OCI-LY1 (cell line): ENCODE data around the gene ADAMTS12.

Experiments used
- H2AFZ ChIP-seq: fragments of 200-600 bp; sonication (generic), shearing (Covaris generic); 2 replicates; pipeline ENCODE4 v1.6.0; 2014; ENCODE audit warnings: antibody characterized with exemption, mild to moderate bottlenecking, low read length
- H3F3A ChIP-seq: fragments of 200-600 bp; sonication (generic), shearing (Covaris generic); 2 replicates; pipeline ENCODE4 v1.6.0; 2014; ENCODE audit warnings: mild to moderate bottlenecking, antibody characterized with exemption, low read length, moderate library complexity; ENCODE audit not compliant: insufficient read depth
- H3K27ac ChIP-seq: fragments of 200-600 bp; sonication (generic); 2 replicates; pipeline ENCODE4 v1.5.1; 2014; ENCODE audit warnings: low read length, mixed run types, mild to moderate bottlenecking, low read depth; ENCODE audit not compliant: poor library complexity, severe bottlenecking
- H3K27me3 ChIP-seq: fragments of 200-600 bp; sonication (generic); 2 replicates; pipeline ENCODE4 v1.6.0; 2014; ENCODE audit warnings: antibody characterized with exemption, mild to moderate bottlenecking, low read length, moderate library complexity; ENCODE audit not compliant: insufficient read depth
- H3K36me3 ChIP-seq: fragments of 200-600 bp; sonication (generic); 2 replicates; pipeline ENCODE4 v1.6.1; 2014; ENCODE audit warnings: mild to moderate bottlenecking, antibody characterized with exemption, low read length, moderate library complexity, mixed read lengths; ENCODE audit not compliant: insufficient read depth
- H3K4me1 ChIP-seq: fragments of 200-600 bp; sonication (generic); 2 replicates; pipeline ENCODE4 v1.5.1; 2014; ENCODE audit warnings: mild to moderate bottlenecking, low read length, moderate library complexity; ENCODE audit not compliant: insufficient read depth, severe bottlenecking
- H3K4me2 ChIP-seq: fragments of 200-600 bp; sonication (generic), shearing (Covaris generic); 2 replicates; pipeline ENCODE4 v1.6.1; 2014; ENCODE audit warnings: low read length
- H3K4me3 ChIP-seq: fragments of 200-600 bp; sonication (generic); 2 replicates; pipeline ENCODE4 v1.5.1; 2014; ENCODE audit warnings: low read length, low read depth, mild to moderate bottlenecking, mixed read lengths; ENCODE audit not compliant: poor library complexity, severe bottlenecking
- H3K79me2 ChIP-seq: fragments of 200-600 bp; shearing (Covaris generic); 2 replicates; pipeline ENCODE4 v1.6.1; 2016; ENCODE audit warnings: mixed run types, low read length, mixed read lengths; ENCODE audit not compliant: insufficient read depth
- H3K9ac ChIP-seq: fragments of 200-600 bp; sonication (generic), shearing (Covaris generic); 2 replicates; pipeline ENCODE4 v1.6.1; 2014; ENCODE audit warnings: mild to moderate bottlenecking, low read length, mixed read lengths
- H3K9me2 ChIP-seq: fragments of 200-600 bp; sonication (generic), shearing (Covaris generic); 2 replicates; pipeline ENCODE4 v1.6.1; 2014; ENCODE audit warnings: low read depth, mild to moderate bottlenecking, low read length, mixed read lengths
- H3K9me3 ChIP-seq: fragments of 200-600 bp; shearing (Covaris generic); 2 replicates; pipeline ENCODE4 v1.6.1; 2014; ENCODE audit warnings: low read length, mixed read lengths
- H4K20me1 ChIP-seq: fragments of 200-600 bp; sonication (generic), shearing (Covaris generic); 2 replicates; pipeline ENCODE4 v1.6.0; 2016; ENCODE audit warnings: mild to moderate bottlenecking, low read length; ENCODE audit not compliant: insufficient read depth
- EZH2 ChIP-seq: fragments of 200-600 bp; sonication (generic), shearing (Covaris generic); IDR thresholded peaks from 2 replicates; pipeline ENCODE4 v1.8.0; 2017; ENCODE audit warnings: borderline replicate concordance, mixed run types, mild to moderate bottlenecking, antibody characterized with exemption, low read length, moderate library complexity, mixed read lengths
- TF ChIP-seq, protein P1 (sequence below): fragments of 200-600 bp; sonication (generic), shearing (Covaris generic); IDR thresholded peaks from 2 replicates; pipeline ENCODE4 v1.5.1; 2017; ENCODE audit warnings: mild to moderate bottlenecking, antibody characterized with exemption, low read length, moderate library complexity, mixed read lengths

Gene ADAMTS12

DNA sequence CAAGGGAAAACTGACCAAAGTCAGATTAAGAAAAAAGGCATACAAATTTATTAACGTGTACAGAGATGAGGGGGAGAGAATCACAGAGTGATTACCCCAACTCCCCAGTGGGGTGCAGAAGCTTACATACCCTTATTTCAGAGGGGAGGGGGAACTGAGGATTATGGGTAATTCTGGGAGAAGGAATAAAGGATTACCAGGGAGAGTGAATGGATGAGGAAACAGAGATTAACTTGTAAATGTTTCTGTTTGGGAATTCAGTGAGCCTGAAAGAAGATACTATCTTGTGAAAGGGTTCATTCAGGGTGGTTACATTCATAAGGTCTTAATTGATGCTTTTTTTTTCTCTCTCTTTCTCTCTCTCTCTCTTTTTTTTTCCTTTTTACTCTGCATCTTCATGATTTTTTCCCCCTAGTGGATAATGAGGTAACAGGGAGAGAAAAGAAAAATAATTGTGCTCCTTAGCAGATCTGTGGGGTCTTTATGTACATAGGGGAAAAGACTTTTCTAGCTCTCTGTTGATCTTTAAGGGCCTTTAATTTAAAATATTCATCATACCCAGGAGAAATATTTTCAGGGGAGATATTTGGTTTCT is 401.6 kb downstream of the ADAMTS12 start:
- H3K4me3 ChIP-seq = no peak overlapping the region
- H3K9me3 ChIP-seq = no peaks in the 10 kb centered on the region
- H3K79me2 ChIP-seq = no peaks in the 10 kb centered on the region
- H3K4me1 ChIP-seq = no peaks in the 10 kb centered on the region
- TF ChIP-seq, protein P1, sequence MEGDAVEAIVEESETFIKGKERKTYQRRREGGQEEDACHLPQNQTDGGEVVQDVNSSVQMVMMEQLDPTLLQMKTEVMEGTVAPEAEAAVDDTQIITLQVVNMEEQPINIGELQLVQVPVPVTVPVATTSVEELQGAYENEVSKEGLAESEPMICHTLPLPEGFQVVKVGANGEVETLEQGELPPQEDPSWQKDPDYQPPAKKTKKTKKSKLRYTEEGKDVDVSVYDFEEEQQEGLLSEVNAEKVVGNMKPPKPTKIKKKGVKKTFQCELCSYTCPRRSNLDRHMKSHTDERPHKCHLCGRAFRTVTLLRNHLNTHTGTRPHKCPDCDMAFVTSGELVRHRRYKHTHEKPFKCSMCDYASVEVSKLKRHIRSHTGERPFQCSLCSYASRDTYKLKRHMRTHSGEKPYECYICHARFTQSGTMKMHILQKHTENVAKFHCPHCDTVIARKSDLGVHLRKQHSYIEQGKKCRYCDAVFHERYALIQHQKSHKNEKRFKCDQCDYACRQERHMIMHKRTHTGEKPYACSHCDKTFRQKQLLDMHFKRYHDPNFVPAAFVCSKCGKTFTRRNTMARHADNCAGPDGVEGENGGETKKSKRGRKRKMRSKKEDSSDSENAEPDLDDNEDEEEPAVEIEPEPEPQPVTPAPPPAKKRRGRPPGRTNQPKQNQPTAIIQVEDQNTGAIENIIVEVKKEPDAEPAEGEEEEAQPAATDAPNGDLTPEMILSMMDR = no peak
- no peak for TF ChIP-seq EZH2
- H4K20me1 ChIP-seq = no peaks in the 10 kb centered on the region
- H3F3A ChIP-seq = no peaks in the 10 kb centered on the region
- no peak overlapping the region for H2AFZ ChIP-seq
- H3K36me3 ChIP-seq = no peaks in the 10 kb centered on the region
- H3K9me2 ChIP-seq = no peaks in the 10 kb centered on the region
- no peaks in the 10 kb centered on the region for H3K27me3 ChIP-seq
- no peak overlapping the region for H3K27ac ChIP-seq
- H3K4me2 ChIP-seq = no peak overlapping the region
- no peak overlapping the region for H3K9ac ChIP-seq

DNA sequence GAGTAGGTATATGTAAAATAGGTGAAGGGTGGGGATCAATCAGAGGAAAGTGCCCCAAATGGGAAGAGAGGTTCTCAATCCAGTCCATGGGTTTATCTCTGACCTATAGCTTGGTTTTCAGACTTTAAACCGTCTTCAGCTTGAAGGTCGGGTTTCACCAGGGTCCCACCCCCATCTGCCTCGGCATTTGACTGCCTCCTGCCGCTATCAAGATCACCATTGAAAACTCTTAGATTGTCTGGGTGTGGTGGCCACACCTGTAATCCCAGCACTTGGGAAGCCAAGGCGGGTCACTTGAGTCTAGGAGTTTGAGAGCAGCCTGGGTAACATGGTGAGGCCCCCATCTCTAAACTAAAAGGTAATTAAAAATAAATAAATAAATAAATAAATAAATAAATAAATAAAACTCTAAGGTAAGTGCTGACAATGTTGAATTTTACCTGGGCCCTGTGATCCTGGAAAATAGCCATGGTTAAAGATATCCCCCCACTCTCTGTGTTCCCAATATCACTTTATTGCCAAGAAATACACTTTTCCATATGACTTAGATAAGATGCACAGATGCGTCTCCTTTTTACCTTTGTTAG is 402.2 kb downstream of the ADAMTS12 start:
- Histone ChIP-seq H4K20me1 (no peaks in the 10 kb centered on the region), H3F3A (no peaks in the 10 kb centered on the region), H3K4me1 (no peaks in the 10 kb centered on the region), H3K36me3 (no peaks in the 10 kb centered on the region), H3K9me3 (no peaks in the 10 kb centered on the region), H3K27ac (no peak overlapping the region), H3K9ac (no peak overlapping the region), H3K9me2 (no peaks in the 10 kb centered on the region), H2AFZ (no peak overlapping the region), H3K4me2 (no peak overlapping the region), H3K4me3 (no peak overlapping the region), H3K79me2 (no peaks in the 10 kb centered on the region), H3K27me3 (no peaks in the 10 kb centered on the region)
- TF ChIP-seq, protein P1 = no peak
- TF ChIP-seq EZH2 = no peak

DNA sequence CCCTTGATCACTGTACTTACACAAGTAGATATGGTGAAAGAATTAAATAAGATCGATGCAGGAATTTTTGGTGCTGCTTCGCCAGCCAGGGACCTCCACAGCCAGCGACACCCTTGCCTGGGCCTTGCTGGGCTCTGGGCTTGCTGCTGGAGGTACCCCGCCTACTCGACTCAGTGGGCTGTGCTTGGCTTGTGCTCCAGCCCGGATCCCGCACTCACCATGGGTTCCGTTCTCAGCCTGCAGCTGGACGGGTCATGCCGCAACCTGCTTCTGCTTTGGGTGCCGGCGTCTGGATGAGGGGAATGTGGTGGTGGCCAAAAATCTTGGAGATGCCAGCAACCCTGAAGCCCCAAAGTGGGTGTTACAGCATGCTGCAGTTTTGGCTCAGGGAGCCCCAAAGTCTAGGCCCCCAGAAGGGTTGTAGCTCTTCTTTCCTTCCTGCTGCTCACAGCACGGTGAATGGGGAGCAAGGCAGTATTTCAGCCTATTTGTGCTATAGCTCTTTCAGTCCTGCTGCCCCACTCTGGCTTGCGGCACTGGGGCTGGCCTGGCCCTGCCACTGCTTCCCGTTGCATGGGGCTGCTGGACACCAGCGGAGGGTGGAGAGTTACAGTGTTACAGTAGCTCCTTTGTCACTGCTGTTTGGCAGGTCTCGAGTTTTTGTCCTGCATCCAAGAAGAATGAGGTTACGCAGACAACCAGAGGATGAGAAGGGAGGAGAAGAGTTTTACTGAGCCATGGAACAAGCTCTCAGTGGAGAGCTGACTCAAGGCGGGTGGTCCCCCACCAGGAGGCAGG is 403.0 kb downstream of the ADAMTS12 start:
- H3K9me2 ChIP-seq = no peaks in the 10 kb centered on the region
- TF ChIP-seq, protein P1 = no peak
- no peak for TF ChIP-seq EZH2
- no peaks in the 10 kb centered on the region for H3F3A ChIP-seq
- no peaks in the 10 kb centered on the region for H3K79me2 ChIP-seq
- H3K4me3 ChIP-seq = no peak overlapping the region
- H3K36me3 ChIP-seq = no peaks in the 10 kb centered on the region
- H3K27ac ChIP-seq = no peak overlapping the region
- H4K20me1 ChIP-seq = no peaks in the 10 kb centered on the region
- H3K4me2 ChIP-seq = no peak overlapping the region
- H3K9ac ChIP-seq = no peak overlapping the region
- H2AFZ ChIP-seq = no peak overlapping the region
- H3K9me3 ChIP-seq = no peaks in the 10 kb centered on the region
- no peaks in the 10 kb centered on the region for H3K27me3 ChIP-seq
- no peaks in the 10 kb centered on the region for H3K4me1 ChIP-seq
